NCI-H146 (cell line): ENCODE results near the gene ZFAND3.

Source experiments
- DNase-seq: peaks from one replicate; lab custom pipeline; 2025; lab: John Stamatoyannopoulos, UW

Gene ZFAND3

DNA sequence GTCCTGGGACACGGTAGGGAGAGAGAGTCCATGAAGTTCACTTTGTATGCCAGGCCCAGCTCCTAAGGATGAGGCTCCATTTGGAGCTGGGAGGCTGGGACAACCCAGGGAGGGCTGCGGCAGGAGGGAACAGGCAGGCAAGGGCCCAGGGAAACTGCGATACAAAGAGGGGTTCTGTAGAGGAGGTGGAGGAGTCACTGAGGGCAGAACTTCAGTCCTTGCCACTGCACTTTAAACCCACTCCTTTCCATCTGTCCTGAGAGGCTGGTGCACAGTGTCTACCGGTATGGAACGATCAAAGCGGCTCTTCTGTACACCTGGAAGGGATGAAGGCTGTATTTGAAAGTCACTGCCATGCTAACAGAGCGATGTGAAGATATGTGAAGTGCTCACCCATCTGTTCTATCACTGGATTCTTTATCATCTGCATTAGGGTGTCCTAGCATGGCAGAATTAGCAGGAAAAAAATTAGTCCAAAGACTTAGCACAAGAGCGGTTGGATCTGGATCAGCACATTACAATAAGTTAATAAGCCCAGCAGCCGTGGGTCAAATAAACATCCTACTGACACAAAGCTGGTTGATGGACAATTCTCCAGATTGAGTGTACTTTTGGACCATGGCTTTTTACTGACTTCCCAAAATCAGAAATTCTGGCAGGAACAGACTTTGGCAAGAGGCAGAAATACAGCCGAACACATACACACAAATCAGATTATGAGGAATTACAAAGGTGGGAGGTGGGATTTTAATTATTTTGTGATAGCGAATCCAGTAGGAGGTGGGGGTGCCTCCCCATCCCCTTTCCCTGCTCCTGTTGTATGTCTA, 20.9 kb upstream of the ZFAND3 start:
- DNase-seq = no peak

DNA sequence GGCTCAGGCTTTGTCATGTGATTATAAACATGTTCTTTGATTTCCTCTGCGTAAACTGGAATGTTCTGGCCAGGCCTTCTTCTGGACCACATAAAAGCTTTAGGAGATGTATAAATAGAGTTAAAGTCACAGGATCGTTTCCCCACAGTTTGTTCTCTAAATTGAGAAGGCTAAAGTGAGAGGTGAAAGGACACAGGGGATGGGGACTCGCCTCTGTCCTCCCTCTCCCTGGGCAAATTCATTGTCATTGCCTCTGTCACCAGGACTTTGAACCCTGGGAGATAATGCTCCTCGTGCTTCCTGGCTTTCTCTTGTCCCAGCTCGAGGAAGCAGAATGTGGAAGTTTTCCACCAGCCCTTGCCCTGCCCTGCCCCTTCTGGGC, 20.3 kb upstream of the ZFAND3 start:
- DNase-seq = no peak

DNA sequence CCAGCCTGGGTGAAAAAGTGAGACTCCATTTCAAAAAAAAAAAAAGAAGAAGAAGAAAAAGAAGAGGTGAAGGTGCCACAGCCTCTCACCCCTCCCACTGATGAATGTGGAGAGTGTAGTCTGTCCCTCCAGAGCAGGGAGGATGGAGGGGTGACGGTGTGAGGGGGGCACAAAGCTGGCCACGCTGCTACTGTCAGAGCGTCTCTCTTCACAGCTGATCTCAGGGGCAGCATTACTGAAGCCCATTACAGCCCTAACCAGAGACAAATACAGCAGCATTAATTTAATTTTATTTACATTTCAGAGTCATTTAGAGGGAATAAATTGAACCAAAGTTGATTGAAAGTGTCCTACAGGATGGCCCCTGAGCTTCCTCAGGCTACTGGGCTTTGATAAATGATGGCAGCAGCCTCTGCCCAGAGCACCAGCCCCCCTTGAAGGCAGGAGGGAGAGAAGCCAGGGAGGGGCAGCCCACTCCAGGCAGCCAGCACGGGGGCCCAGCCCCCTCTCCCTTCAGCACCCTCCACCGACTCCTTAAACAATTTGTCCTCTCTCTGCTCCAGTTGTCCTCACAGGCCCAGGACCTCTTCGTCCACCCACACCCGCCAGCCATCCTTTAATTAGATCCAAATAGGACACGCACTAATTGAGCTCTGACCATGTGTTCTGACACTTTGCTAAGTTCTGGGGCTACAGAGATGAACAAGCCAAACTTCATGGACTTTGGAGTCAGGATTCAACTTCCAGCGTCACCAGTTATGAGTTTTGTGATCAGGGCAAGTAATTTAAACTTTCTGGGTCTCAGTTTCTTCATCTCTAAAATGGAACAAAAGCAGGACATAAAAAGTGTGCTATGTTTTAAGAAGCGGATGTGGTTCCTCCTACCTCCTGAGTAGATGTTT, 18.6 kb upstream of the ZFAND3 start:
- no peak for DNase-seq

DNA sequence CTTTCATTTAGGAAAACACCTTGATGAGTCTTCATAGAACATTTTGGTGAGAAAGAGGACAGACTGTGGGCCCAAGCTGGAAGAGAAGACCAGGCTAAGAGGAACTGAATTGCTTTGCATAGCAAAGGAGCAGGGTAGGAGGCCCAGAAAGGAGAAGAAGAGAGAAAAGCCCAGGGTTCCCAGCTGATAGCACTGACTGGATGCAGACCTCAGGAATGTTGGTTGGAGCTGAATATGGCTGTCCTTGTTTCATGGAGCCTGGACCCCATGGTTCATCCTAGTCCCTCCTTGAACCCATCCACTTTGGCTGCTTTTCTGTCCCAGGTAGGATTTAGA, 18.0 kb upstream of the ZFAND3 start:
- no peak for DNase-seq

DNA sequence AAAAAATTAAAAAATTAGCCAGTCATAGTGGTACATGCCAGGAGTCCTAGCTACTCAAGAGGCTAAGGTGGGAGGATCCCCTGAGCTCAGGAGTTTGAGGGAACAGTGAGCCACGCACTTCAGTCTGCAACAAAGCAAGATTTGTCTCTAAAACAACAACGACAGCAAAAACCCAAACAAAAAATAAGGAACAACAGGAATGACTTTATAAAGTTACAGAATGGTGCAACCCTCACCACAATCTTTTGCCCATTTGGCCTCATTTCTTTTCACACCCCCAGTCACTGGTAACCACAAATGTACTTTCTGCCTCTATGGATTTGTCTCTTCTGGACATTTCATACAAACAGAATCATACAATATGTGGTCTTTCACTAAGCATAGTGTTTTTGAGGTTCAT, 16.7 kb upstream of the ZFAND3 start:
- DNase-seq = no peak

DNA sequence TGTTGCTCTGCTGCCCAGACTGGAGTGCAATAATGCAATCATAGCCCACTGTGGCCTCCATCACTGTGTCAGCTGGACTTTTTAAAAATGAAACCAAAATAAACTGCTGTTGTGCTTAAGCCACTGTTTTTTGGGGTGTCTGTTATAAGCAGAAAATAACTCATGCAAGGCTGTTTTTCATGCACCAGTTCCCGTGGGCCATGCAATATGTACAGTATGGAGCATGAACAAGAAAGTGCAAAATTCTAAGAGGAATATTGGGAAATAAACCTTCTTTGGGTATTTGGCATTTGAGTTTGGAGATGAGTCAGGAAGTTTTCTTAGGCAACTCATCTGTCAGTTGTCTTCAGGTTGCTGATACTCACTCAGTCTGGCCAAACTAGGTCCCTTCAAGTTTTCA, 14.9 kb upstream of the ZFAND3 start:
- DNase-seq = no peak

DNA sequence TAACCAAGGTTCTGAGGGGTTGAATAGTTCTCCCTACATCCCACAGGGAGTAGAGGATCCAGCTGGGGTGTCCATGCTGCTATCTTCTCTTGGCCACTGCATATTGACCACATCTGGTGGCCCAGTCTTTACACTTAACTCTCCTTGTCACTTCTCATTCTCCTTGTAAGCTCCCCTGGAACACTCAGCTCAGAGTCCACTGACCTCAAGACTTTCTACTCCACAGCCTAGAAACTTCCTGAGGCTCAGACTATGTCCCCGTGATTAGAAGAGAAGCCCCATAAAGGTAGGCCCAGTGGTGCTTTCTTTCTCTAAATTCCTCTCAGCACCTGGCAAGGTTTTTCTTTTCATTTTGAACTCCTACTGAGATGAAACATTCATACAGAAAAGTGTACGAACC, 13.3 kb upstream of the ZFAND3 start:
- no peak for DNase-seq

DNA sequence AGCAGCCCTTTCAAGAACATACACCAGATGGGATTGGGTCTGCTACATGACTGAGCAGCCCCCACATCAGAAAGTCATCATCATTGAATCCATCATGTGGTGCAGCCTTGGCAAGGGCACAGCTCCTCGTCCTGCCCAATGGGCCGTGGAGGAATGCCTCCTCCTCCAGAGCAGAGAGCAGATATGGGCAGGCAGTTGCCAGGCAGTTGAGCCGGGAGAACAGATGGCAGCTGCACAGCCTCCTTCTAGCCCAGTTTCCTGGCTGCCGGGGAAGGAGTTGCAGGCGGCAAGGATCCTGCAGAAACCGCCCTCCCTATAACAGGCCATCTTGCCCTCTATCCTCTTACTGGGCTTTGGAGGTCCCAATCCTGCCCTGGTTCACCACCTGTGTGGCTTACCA, 11.9 kb upstream of the ZFAND3 start:
- peak; percentile 14 for DNase-seq

DNA sequence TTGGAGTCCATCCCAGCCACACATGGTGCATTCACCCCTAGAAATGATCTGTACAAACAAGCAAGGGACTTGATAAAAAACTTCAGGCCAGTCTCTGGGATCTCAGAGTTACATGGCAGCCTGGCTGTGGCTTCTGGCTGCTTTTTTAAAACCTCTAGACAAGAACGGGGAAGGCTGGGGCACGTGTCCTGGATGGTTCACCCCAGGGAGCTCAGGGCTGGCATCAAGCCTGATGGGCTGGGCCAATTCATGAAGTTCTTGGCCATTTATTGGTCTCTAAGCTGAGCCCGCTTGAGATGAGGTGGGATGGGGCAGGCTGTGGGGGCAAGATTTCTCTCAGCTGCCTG, 10.4 kb upstream of the ZFAND3 start:
- no peak for DNase-seq

DNA sequence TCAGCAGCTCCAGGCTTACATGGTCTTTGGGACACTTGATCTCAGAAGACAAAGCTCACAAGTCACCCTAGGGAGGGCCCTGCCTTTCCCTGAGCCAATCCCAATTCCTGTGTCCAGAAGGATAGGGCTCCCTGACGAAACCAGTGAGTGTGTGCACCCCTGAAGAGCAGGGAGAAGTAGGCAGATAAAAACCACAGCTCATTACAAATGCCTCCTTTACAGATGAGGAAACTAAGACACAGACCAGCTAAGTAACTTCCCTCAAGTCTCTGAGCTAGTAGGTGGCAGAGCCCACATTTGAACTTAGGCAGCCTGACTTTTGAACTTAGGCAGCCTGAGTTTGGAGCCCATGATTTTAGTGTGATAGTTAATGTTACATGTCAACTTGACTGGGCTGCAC, 6.7 kb upstream of the ZFAND3 start:
- DNase-seq = no peak

DNA sequence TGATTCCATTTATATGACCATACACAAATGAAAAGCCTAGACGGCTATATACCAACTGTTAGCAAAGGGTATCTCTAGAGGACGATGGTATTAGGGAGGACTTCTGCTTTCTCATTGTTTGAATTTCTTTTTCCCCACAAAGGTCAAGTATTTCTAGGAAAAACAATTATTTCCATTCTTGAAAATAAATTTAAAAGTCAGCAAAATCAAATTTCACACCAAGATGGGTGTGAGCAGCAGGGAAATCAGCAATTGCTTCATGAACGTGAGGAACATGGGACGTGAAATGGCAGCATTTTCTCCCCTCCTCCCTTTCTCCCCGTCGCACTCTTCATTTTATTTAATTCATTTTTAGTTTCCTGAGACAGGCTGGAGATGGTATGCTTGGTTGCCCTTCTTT, 5.2 kb upstream of the ZFAND3 start:
- DNase-seq = no peak

DNA sequence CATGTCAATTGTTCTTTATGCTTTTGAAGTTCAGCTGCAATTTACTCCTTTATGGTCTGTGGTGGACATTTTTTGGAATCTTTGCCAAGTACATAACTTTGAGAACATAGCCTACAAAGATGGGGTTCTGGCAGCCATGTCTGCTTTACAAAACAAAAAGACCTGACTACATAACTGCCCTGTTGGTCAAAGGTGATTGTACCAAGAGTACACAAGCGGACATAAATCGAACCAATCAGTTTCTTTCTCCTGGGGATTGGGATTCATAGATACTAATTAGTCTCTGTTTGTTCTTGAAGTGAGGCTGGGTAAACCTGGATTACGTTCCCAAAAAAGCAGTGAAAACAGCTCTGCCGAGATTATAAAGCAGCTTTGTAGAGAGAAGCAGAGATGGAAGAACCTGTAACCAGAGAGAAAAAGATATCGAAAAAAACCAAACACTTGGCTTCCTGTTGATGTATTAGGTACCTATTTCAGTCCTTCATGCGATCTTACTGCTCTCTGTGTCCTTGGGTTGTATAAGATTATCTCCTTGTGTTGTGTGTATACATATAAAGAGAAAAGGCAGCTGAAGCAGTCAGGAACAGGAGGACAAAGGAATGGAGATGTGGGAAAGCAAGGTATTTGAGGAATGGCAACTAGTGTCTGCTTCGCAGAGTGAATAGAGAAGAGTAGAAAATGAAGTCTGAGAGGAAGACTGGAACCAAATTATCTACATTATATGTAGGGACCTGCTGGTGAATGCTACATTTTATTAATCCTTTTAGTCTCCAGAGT, 2.7 kb upstream of the ZFAND3 start:
- DNase-seq = peak; percentile 42

DNA sequence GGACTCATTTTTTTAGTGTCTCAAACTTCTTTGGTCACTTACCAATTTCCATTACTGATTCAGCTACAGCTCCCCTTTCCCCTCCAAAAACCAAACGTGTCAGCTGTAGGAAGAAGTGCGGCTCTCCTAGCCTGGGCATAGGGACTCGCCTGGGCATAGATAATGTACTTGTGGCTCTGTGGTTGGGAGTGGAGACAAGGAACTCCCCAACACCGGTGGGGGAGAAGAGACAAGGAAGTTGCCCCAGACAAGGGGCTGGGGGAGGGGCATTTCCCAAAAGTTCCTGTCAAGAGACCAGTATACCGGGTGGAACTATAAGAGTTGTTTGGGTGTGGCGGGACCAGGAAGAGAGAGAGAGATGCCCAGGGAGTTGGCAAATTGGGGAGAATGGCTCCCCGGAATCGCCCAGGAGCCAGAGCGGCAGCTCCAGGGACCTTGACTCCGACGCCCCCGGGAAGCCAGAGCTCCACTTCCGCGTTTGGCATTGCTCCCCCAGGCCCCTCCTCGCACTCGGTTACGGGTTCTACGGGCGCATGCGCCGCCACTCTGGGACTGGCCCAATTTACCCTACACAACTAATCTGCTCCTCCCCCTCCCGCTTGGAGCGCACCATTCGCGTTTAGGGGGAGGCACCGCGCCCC, 871 bp upstream of the ZFAND3 start:
- peak; percentile 99 for DNase-seq

DNA sequence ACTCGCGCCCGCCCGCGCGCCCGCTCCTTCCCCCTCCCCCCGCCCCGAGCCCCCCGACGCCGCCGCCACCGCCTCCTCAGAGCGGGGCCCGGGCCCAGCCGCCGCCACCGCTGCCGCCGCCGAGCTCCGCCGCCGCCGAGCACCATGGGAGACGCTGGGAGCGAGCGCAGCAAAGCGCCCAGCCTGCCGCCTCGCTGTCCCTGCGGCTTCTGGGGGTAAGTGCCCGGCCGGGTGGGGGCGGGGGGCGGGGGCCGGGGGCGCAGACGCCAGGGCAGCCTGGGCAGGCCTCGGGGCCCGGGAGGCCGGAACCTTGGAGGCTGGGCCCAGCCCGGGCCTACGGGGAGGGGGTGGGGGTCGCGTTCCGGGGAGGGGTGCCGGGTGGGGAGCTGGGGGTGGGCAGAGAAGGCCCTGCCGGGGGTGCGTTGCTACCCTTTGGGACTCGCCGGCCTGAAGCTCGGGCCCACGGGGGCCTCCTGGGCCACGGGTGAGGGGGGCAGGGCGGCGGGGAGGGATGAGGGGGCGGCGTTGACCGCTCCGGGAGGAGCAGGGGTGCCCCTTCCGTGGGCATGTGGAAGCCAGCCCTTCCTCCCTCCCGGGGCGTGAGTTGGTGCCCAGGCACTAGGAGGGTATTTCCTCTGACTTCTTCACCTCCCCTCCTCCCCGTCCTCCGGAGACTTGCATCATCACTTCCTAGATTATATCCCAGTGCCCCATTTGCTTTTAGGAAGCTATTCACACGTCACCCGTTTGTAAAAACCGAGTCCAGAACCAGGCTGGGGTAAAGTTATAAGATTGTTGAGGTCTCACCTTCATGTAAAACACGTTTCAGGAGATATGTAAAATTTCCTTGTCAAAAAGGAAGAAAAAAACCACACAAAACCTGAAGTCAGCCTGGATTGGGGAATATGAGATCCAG, 533 bp downstream of the ZFAND3 start:
- peak; percentile 57 for DNase-seq

DNA sequence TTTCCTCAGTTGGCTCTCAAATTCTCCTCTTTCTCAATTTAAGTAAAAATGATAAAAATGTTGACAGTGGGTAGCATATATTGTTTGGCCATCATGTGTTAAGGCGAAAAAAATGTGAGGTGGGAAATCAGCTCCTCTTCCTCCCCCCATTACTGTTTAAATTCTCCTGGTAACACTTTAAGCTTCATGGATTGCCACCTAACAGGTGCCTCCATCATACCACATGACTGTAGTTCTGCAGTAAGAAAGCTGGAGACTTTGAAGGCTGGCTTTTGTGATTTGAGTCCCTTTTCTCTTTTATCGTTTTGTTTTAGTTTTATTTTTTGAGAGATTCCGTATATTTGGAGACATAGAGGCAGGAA, 1.2 kb downstream of the ZFAND3 start:
- DNase-seq = no peak

DNA sequence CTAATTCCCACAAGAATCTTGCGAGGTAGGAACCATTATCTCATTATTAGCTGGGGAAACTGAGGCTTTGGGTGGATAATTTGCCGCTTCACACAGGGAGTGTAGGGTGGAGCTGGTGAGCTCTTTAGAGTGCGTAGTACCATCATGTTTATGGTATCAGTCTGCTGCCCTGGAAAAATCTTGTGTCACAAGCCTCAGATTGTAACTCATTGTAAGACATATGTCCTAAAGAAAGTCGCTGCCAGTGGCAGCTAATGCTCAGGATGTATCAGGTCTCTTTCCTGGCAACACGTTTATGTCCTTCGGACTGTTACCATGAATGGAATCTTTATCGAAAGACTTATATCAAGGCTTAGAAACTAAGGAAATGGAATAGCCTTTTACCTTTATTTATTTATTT, 1.9 kb downstream of the ZFAND3 start:
- no peak for DNase-seq

DNA sequence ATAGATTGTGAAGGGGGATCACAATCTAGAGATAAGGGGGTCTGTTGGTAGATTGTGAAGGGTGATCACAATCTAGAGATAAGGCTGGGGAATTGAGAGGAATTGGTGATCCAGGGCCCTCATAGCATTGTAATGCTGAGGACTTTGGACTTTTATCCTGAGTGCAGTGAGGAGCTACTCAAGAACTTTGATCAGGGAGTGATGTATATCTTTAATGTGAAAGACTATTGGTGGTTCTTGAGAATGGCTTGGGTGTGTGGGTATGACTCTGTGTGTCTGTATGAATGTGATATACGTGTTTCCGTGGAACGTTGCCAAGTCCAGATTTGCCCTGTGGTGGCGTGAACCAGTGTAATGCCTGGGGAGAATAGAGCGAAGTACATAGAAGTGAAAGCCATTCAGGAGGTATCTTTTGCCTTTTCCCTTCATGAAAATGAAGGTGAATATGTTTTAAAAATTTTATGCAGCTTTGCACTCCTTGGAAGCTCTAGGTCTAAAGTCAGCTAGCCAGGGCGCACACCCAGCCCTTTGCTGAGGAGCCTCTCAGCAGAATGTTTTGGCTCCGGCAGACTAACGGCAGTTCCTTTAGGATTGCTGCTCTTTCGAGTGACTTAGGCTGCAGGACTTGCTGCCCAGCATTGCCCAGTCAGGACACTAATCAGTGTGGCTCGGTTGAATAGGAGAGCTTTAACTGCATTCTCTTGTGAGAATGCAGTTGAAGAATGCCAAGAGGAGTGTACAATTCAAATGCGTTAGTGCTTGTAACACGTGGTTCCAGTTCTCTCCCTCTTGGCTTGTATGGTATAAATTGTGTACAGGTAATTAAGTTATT, 3.5 kb downstream of the ZFAND3 start:
- no peak for DNase-seq

DNA sequence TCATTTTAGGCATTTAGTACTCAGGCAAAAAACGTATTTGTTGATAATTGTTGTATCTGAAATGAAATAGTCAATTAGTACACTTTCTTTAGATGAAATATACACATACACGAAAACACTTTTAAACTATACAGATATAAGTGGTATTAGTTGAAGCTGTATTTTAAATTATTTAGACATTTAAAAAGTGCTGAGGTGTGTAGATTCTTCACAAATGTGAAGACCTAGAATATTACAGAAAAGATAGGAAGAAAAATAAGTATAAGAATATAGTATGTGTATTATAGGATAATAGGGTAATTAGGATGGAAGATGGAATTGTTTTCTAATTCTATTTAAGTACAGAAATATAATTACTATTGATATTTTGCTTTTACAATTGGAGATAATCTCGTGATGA, 4.6 kb downstream of the ZFAND3 start:
- no peak for DNase-seq

DNA sequence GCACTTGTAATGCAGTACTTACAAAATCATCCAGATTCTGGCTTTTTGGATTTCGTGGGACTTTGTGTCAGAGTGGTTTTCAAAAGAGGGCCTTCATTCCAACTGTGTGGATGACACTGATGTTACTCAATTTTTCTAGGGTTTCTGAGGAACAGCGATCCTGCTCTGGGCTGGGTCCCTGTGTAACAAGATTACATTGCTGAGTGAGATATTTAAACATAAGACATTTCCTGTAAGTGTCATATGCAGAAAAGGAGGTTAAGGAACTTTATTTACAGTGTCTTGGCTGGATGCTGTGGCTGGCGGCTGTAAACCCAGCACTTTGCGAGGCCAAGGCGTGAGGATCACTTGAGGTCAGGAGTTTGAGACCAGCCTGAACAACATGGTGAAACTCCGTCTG, 6.7 kb downstream of the ZFAND3 start:
- no peak for DNase-seq

DNA sequence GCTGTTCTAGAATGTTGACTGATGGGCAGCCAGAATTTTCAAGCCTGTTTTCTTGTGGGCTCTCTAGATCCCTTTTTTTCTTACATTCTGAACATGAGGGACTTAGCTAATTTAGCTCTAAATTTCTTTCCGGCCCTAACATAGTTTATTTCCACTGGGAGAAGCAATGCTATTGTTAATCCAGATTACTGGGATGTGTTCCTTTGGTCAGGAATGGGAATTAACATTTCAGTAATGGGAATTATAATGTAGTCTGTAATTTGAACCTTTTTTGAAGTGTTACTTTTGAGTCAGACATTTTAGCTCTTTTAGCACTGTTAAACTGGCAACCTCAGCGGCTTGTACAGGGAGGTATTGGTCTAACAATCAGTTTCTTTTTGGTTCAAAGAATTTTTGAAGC, 7.5 kb downstream of the ZFAND3 start:
- DNase-seq = no peak
